Sigmoid colon (tissue), 7 donors: ENCODE results near the gene FMNL2. TPM values are rescaled to one million over a fixed set of nuclear protein-coding genes. Genes with fewer than 3 reads are reported as not detected.

Experiments used
- DNase-seq: peaks from one replicate; pipeline ENCODE4 v3.0.0-alpha.2; 2019
- H3K27ac ChIP-seq, 4 donors: fragments of 200-600 bp; sonication (generic); one replicate each; pipeline ENCODE4 v1.5.1; 2016 to 2019; ENCODE audit warnings: mild to moderate bottlenecking in 1 of 4
- H3K27me3 ChIP-seq, 3 donors: fragments of 200-600 bp; sonication (generic); one replicate each; pipeline ENCODE4 v1.5.1; 2019; ENCODE audit warnings: mild to moderate bottlenecking in 1 of 3
- H3K36me3 ChIP-seq, 4 donors: fragments of 200-600 bp; sonication (generic); one replicate each; pipeline ENCODE4 v1.5.1; 2016 to 2019
- H3K4me1 ChIP-seq, 4 donors: fragments of 200-600 bp; sonication (generic); one replicate each; pipeline ENCODE4 v1.5.1; 2017 to 2019
- H3K4me3 ChIP-seq, 4 donors: fragments of 200-600 bp; sonication (generic); one replicate each; pipeline ENCODE4 v1.5.1; 2017 to 2019; ENCODE audit warnings: mild to moderate bottlenecking in 2 of 4, moderate library complexity in 1 of 4
- H3K9me3 ChIP-seq, 4 donors: fragments of 200-600 bp in 3 of 4; sonication (generic) in 3 of 4; one replicate each; pipeline versions ENCODE4 v1.5.1 to v1.6.1; 2013 to 2019
- CTCF ChIP-seq, 4 experiments: fragments of 450-650 bp in 3 of 4; fragments of 200-600 bp in 1 of 4; IDR thresholded peaks; one replicate each; pipeline ENCODE4 v1.5.1; 2016 to 2019; ENCODE audit warnings: antibody characterized with exemption in 4 of 4, mild to moderate bottlenecking in 3 of 4, moderate library complexity in 2 of 4
- EP300 ChIP-seq, 4 donors: sonication (generic); formaldehyde crosslinking; IDR thresholded peaks; one replicate each; pipeline ENCODE4 v1.6.1; 2017; ENCODE audit warnings: antibody characterized with exemption in 4 of 4
- POLR2A ChIP-seq, 2 donors: fragments of 450-650 bp; IDR thresholded peaks; one replicate each; pipeline ENCODE4 v1.6.1; 2016; ENCODE audit warnings: antibody characterized with exemption in 2 of 2, mild to moderate bottlenecking in 2 of 2, moderate library complexity in 2 of 2
- POLR2AphosphoS5 ChIP-seq, 4 donors: sonication (generic); formaldehyde crosslinking; IDR thresholded peaks; one replicate each; pipeline ENCODE4 v1.6.1; 2017; ENCODE audit warnings: antibody characterized with exemption in 4 of 4
- WGBS, 2 donors: extraction: QIAGEN DNeasy Blood & Tissue Kit; methylation state at CpG; one replicate each; pipeline ENCODE4 v1.1.7; 2013; 5-methylcytosine and 5-hydroxymethylcytosine counted together
- intact Hi-C: fragments of 100-400 bp; cut with DNase I; formaldehyde crosslinking; loops from one replicate; pipeline ENCODE4 v1.15.1; 2023
- polyA plus RNA-seq, 3 donors: library from polyadenylated mRNA; stranded (reverse); fragments of 200-250 nt; gene quantifications; one replicate each; pipeline ENCODE4 v1.2.3, GENCODE V29; 2013
- total RNA-seq, 4 donors: library from RNA; depleted of rRNA; stranded (reverse); fragments of >200 nt; gene quantifications; one replicate each; pipeline ENCODE4 v1.1.0, GENCODE V29; 2016
- donor health status: healthy with polysubstance abuse.
- donor health status: Bipolar disorder and iron deficiency.
- donor health status: healthy.

The FMNL2 gene
- total and polyA plus RNA-seq, 7 donors: 9.4 to 30.5 (median 17.8) TPM

- Histone ChIP-seq H3K4me1 (peaks cover 0 to 31% (median 8%) of the 10 kb centered on the region in 4 donors), H3K4me3 (no peak overlapping the region), H3K27me3 (no peaks in the 10 kb centered on the region), H3K27ac (no peak overlapping the region), H3K36me3 (no peaks in the 10 kb centered on the region), H3K9me3 (no peaks in the 10 kb centered on the region)
- TF ChIP-seq POLR2A (IDR thresholded peaks at IDR 0.05) (no peak), CTCF (IDR thresholded peaks at IDR 0.05) (no peak), POLR2AphosphoS5 (IDR thresholded peaks at IDR 0.05) (no peak), EP300 (IDR thresholded peaks at IDR 0.05) (no peak)
- no peak for DNase-seq
- intact Hi-C loops: no loop called here
Measured at GRCh38 chr2:152423684-152424083, 88.7 kb downstream of the FMNL2 start.

- no peak for TF ChIP-seq EP300 (IDR thresholded peaks at IDR 0.05)
- no peak for TF ChIP-seq CTCF (IDR thresholded peaks at IDR 0.05)
- TF ChIP-seq POLR2A (IDR thresholded peaks at IDR 0.05): no peak
- peaks cover 0 to 32% (median 7%) of the 10 kb centered on the region in 4 donors for H3K4me1 ChIP-seq
- H3K9me3 ChIP-seq: no peaks in the 10 kb centered on the region
- H3K4me3 ChIP-seq: no peak overlapping the region
- no peaks in the 10 kb centered on the region for H3K27me3 ChIP-seq
- H3K36me3 ChIP-seq: no peaks in the 10 kb centered on the region
- WGBS, 2 donors: 79% methylated on average over 8 of the region's 8 CpGs
- no peak for DNase-seq
- intact Hi-C loops: no loop called here
- no peak overlapping the region for H3K27ac ChIP-seq
Measured at GRCh38 chr2:152425765-152426727, 91.1 kb downstream of the FMNL2 start.

- H3K27ac ChIP-seq: no peak overlapping the region
- H3K36me3 ChIP-seq: no peaks in the 10 kb centered on the region
- H3K4me3 ChIP-seq: no peak overlapping the region
- no peaks in the 10 kb centered on the region for H3K9me3 ChIP-seq
- peaks cover 0 to 32% (median 7%) of the 10 kb centered on the region in 4 donors for H3K4me1 ChIP-seq
- TF ChIP-seq POLR2A (IDR thresholded peaks at IDR 0.05) (no peak), EP300 (IDR thresholded peaks at IDR 0.05) (no peak), CTCF (IDR thresholded peaks at IDR 0.05) (no peak), POLR2AphosphoS5 (IDR thresholded peaks at IDR 0.05) (no peak)
- WGBS, 2 donors: 89 to 95% methylated on average over 4 of the region's 4 CpGs
- DNase-seq: no peak
- no peaks in the 10 kb centered on the region for H3K27me3 ChIP-seq
- intact Hi-C loops: no loop called here
Measured at GRCh38 chr2:152426801-152427200, 91.8 kb downstream of the FMNL2 start.

GRCh38 chr2:152427902-152428301, 92.9 kb downstream of the FMNL2 start:
- no peak for TF ChIP-seq POLR2A (IDR thresholded peaks at IDR 0.05)
- TF ChIP-seq CTCF (IDR thresholded peaks at IDR 0.05): no peak
- no peak for TF ChIP-seq EP300 (IDR thresholded peaks at IDR 0.05)
- no peak for TF ChIP-seq POLR2AphosphoS5 (IDR thresholded peaks at IDR 0.05)
- peaks cover 0 to 39% (median 16%) of the 10 kb centered on the region in 4 donors for H3K4me1 ChIP-seq
- no peak overlapping the region for H3K27ac ChIP-seq
- intact Hi-C loops: no loop called here
- WGBS, 2 donors: 27 to 53% methylated on average over 1 of the region's 1 CpG
- no peaks in the 10 kb centered on the region for H3K9me3 ChIP-seq
- no peaks in the 10 kb centered on the region for H3K36me3 ChIP-seq
- no peak overlapping the region for H3K4me3 ChIP-seq
- no peaks in the 10 kb centered on the region for H3K27me3 ChIP-seq
- DNase-seq: no peak
